Stomach (tissue), 4 donors: ENCODE measurements around the gene LBR.

Experiments used
- CTCF ChIP-seq, 7 experiments: fragments of 450-650 bp in 4 of 7; fragments of 200-600 bp in 3 of 7; sonication (generic) in 3 of 7; IDR thresholded peaks; one replicate each; pipeline ENCODE4 v1.5.1; 2016 to 2019; ENCODE audit warnings: antibody characterized with exemption in 7 of 7, control low read depth in 2 of 7, mild to moderate bottlenecking in 1 of 7
- EP300 ChIP-seq: sonication (generic); formaldehyde crosslinking; IDR thresholded peaks from one replicate; pipeline ENCODE4 v1.6.1; 2017; ENCODE audit warnings: antibody characterized with exemption
- POLR2A ChIP-seq, 4 donors: fragments of 450-650 bp; IDR thresholded peaks; one replicate each; pipeline ENCODE4 v1.6.1; 2016; ENCODE audit warnings: antibody characterized with exemption in 4 of 4, control low read depth in 2 of 4, mild to moderate bottlenecking in 1 of 4, moderate library complexity in 1 of 4

GRCh38 chr1:225410036-225410435 lies 17.8 kb downstream of the LBR start:
- no peak for TF ChIP-seq CTCF (IDR thresholded peaks at IDR 0.05)
- no peak for TF ChIP-seq EP300
- TF ChIP-seq POLR2A (IDR thresholded peaks at IDR 0.05) = no peak
